Upper lobe of right lung (tissue), 1 donor: Measurements from ENCODE around the gene PDPN. TPM values are rescaled to one million over a fixed set of nuclear protein-coding genes. Genes with fewer than 3 reads are reported as not detected.

Experiments
- ATAC-seq: fragments of 200-7000 bp; cut with Tn5 transposase; one replicate; pipeline ENCODE4 v1.9.1; 2020; ENCODE audit warnings: mild to moderate bottlenecking, moderate library complexity
- DNase-seq: peaks from one replicate; pipeline ENCODE4 v3.0.0-alpha.2; 2020
- H3K27ac ChIP-seq: fragments of 200-600 bp; one replicate; pipeline ENCODE4 v1.8.0; 2022
- H3K27me3 ChIP-seq: fragments of 200-600 bp; one replicate; pipeline ENCODE4 v1.8.0; 2022; ENCODE audit warnings: mild to moderate bottlenecking
- H3K36me3 ChIP-seq: fragments of 200-600 bp; one replicate; pipeline ENCODE4 v1.8.0; 2022
- H3K4me1 ChIP-seq: fragments of 200-600 bp; one replicate; pipeline ENCODE4 v1.8.0; 2022
- H3K4me3 ChIP-seq: fragments of 200-600 bp; one replicate; pipeline ENCODE4 v1.8.0; 2022; ENCODE audit warnings: mild to moderate bottlenecking
- H3K9me3 ChIP-seq: fragments of 200-600 bp; one replicate; pipeline ENCODE4 v1.8.0; 2022
- CTCF ChIP-seq: fragments of 200-600 bp; IDR thresholded peaks from one replicate; pipeline ENCODE4 v1.8.0; 2022; ENCODE audit warnings: antibody characterized with exemption
- intact Hi-C: fragments of 100-400 bp; cut with DNase I; formaldehyde crosslinking; loops from one replicate; pipeline ENCODE4 v1.11.0; 2022
- total RNA-seq: library from RNA; stranded (reverse); fragmentation: NEBNext Ultra II Directional; extraction: Animal tissue kit (Norgen Biotek cat#: 25700); gene quantifications from one replicate; pipeline ENCODE4 v1.2.1, GENCODE V29; 2021
- donor health status: DM: no; HTN: yes; CAD: no; lungs with severe emphysema.

Gene PDPN
- total RNA-seq, 1 donor from 2014 or later: 47.0 TPM

DNA sequence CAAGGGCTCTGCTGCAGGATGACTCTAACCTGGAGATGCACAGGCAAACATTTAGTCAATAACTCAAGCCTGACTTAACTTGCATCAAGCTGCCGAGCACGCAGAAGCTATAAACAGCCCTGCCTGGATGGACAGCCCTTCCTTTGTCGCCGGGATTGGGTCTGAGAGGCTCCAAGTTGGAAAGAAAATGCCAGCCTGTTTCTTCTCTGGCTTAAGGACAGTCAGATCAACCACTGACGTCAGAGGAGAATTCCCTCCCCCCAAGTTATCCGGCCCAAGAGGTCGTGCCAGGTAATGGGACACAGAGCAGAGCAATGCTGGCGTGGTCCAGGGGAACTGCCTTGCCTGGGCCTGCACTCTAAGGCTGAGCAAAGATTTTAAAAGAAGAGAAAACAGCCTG, 42.8 kb upstream of the PDPN start:
- H3K27me3 ChIP-seq: no peaks in the 10 kb centered on the region
- TF ChIP-seq CTCF: no peak
- no peak for ATAC-seq
- H3K9me3 ChIP-seq: no peaks in the 10 kb centered on the region
- no peak overlapping the region for H3K4me3 ChIP-seq
- H3K4me1 ChIP-seq: no peaks in the 10 kb centered on the region
- intact Hi-C loops: no loop called here
- peak; percentile 32 for DNase-seq
- H3K36me3 ChIP-seq: no peaks in the 10 kb centered on the region
- no peak overlapping the region for H3K27ac ChIP-seq

GRCh38 chr1:13541435-13542215, 42.0 kb upstream of the PDPN start:
- Histone ChIP-seq H3K27ac (no peak overlapping the region), H3K27me3 (no peaks in the 10 kb centered on the region), H3K4me1 (no peaks in the 10 kb centered on the region), H3K36me3 (no peaks in the 10 kb centered on the region), H3K4me3 (no peak overlapping the region), H3K9me3 (no peaks in the 10 kb centered on the region)
- no peak for ATAC-seq
- intact Hi-C loops: no loop called here
- DNase-seq: peak; percentile 56
- no peak for TF ChIP-seq CTCF

DNA sequence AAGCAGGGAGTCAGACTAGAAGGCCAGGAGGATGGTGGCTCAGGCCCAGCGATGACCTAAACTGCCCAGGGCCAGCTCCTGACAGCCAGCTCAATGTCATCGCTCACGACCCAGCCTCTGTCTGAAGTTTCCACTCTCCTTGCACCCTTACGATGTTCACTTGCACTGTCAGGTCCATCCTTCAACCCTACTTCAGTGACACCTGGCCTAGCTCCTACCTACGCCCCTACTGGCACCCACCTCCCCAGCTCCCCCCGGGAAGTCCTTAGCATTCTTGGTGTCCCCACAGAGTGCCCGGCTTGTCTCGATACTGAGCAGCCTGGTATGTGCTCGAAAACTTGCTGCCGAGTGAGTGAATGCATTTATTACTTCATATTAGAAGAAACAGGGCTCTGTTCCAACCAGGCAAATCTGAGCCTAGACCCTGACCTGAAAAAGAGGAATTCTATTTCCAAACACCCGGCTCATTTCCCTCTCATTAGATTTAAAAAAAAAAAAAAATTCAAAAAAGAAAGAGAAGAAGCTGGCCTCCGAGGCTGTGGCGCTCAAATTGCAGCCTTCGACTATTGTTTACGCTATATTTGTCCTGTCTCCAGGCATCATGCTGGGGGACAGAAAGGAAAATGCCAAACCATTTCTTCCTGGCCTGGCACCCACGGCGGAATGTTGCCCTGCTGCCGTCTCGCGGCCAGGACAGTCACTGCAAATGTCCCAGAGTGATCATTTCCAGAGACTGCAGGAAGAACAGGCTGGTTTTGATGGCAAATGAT, 40.0 kb upstream of the PDPN start:
- no peak overlapping the region for H3K27ac ChIP-seq
- ATAC-seq (peak; percentile 82), DNase-seq (peak; percentile 66)
- TF ChIP-seq CTCF: peak; percentile 58
- H3K4me3 ChIP-seq: no peak overlapping the region
- no peaks in the 10 kb centered on the region for H3K9me3 ChIP-seq
- intact Hi-C loops: no loop called here
- no peaks in the 10 kb centered on the region for H3K27me3 ChIP-seq
- no peaks in the 10 kb centered on the region for H3K36me3 ChIP-seq
- no peaks in the 10 kb centered on the region for H3K4me1 ChIP-seq

- Histone ChIP-seq H3K27ac (no peak overlapping the region), H3K9me3 (no peaks in the 10 kb centered on the region), H3K4me3 (no peak overlapping the region), H3K27me3 (no peaks in the 10 kb centered on the region), H3K36me3 (no peaks in the 10 kb centered on the region), H3K4me1 (no peaks in the 10 kb centered on the region)
- no peak for TF ChIP-seq CTCF
- DNase-seq: no peak
- no peak for ATAC-seq
- intact Hi-C loops: no loop called here
Observed at GRCh38 chr1:13544221-13544556, 39.4 kb upstream of the PDPN start.

DNA sequence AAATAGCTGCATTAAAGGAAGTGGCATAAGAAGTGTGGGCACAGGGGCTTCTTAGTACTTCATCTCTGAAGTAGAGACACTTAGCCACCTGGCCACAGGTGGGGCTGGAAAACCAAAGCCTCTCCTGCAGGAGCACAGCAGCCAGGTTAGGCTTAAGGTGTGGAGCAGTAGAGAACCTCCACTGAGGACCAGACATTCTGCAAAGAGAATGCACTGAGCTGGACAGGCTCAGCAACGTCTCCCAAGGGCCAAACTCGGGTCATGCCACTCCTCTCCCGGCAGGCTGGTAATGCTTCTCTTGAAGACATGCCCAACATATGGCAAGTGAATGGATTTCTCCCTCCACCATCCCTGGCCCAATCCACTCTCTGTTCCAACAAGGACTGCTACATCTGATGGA, 36.8 kb upstream of the PDPN start:
- no peak overlapping the region for H3K4me3 ChIP-seq

More for the DNA sequence above, 36.8 kb upstream of the PDPN start:
- Histone ChIP-seq H3K27me3 (no peaks in the 10 kb centered on the region), H3K4me1 (no peaks in the 10 kb centered on the region), H3K27ac (no peak overlapping the region), H3K9me3 (no peaks in the 10 kb centered on the region), H3K36me3 (no peaks in the 10 kb centered on the region)
- intact Hi-C loops: no loop called here
- DNase-seq (no peak), ATAC-seq (no peak)
- TF ChIP-seq CTCF: no peak
